Esophagus muscularis mucosa (tissue), 4 donors: ENCODE measurements around the gene GABARAP. TPM values are rescaled to one million over a fixed set of nuclear protein-coding genes. Genes with fewer than 3 reads are reported as not detected.
A peak's percentile ranks its signal among the peaks of the same experiment; 100 is the strongest.

Experiments
- DNase-seq: peaks from one replicate; pipeline ENCODE4 v3.0.0-alpha.2; 2017; ENCODE audit errors: extremely low spot score
- H3K27ac ChIP-seq, 4 donors: fragments of 200-600 bp; sonication (generic); replicated peaks in 1 of 4; 1 replicate in 3 of 4; 2 replicates in 1 of 4; pipeline ENCODE4 v1.5.1; 2016 to 2019; ENCODE audit warnings: mild to moderate bottlenecking in 1 of 4
- H3K27me3 ChIP-seq, 4 donors: fragments of 200-600 bp; sonication (generic); one replicate each; pipeline versions ENCODE4 v1.5.1 to v1.6.0; 2016 to 2019
- H3K36me3 ChIP-seq, 4 donors: fragments of 200-600 bp; sonication (generic); one replicate each; pipeline ENCODE4 v1.5.1; 2016 to 2019
- H3K4me1 ChIP-seq, 4 donors: fragments of 200-600 bp; sonication (generic); one replicate each; pipeline ENCODE4 v1.5.1; 2016 to 2019
- H3K4me3 ChIP-seq, 4 donors: fragments of 200-600 bp; sonication (generic); 1 replicate in 2 of 4; 2 replicates in 2 of 4; pipeline ENCODE4 v1.5.1; 2016 to 2019; ENCODE audit warnings: mild to moderate bottlenecking in 4 of 4, moderate library complexity in 1 of 4
- H3K9me3 ChIP-seq, 4 donors: fragments of 200-600 bp; sonication (generic); 1 replicate in 3 of 4; 2 replicates in 1 of 4; pipeline ENCODE4 v1.5.1; 2016 to 2019
- CTCF ChIP-seq, 3 experiments: fragments of 200-600 bp in 2 of 3; fragments of 450-650 bp in 1 of 3; sonication (generic) in 2 of 3; IDR thresholded peaks; one replicate each; pipeline ENCODE4 v1.5.1; 2017 to 2019; ENCODE audit warnings: antibody characterized with exemption in 3 of 3, mild to moderate bottlenecking in 2 of 3, moderate library complexity in 1 of 3
- EP300 ChIP-seq: sonication (generic); formaldehyde crosslinking; IDR thresholded peaks from one replicate; pipeline ENCODE4 v1.6.1; 2017; ENCODE audit warnings: antibody characterized with exemption
- POLR2A ChIP-seq: fragments of 450-650 bp; IDR thresholded peaks from one replicate; pipeline ENCODE4 v1.6.1; 2017; ENCODE audit warnings: antibody characterized with exemption, moderate library complexity, mild to moderate bottlenecking, low read depth
- POLR2AphosphoS5 ChIP-seq, 2 donors: sonication (generic); formaldehyde crosslinking; IDR thresholded peaks; one replicate each; pipeline ENCODE4 v1.6.1; 2017; ENCODE audit warnings: antibody characterized with exemption in 2 of 2
- WGBS: methylation state at CpG from one replicate; pipeline ENCODE4 v1.1.5; 2018; 5-methylcytosine and 5-hydroxymethylcytosine counted together
- intact Hi-C: fragments of 100-400 bp; cut with DNase I; formaldehyde crosslinking; loops from one replicate; pipeline ENCODE4 v1.15.1; 2023
- total RNA-seq, 4 donors: library from RNA; depleted of rRNA; stranded (reverse); fragments of >200 nt; gene quantifications; one replicate each; pipeline versions ENCODE4 v1.1.0 to v1.2.1, GENCODE V29; 2016

Gene GABARAP
- total RNA-seq, 4 donors from 2014 or later: 360 to 524 (median 408) TPM

GRCh38 chr17:7222093-7222971 is 19.9 kb downstream of the GABARAP start:
- Histone ChIP-seq H3K9me3 (no peaks in the 10 kb centered on the region), H3K4me3 (no peak overlapping the region), H3K27ac (peak overlapping the region in 3 of 4 donors; percentile 92 to 99 (median 99)), H3K27me3 (no peaks in the 10 kb centered on the region), H3K36me3 (peaks cover 34 to 69% (median 63%) of the 10 kb centered on the region in 4 donors), H3K4me1 (peaks cover 46 to 59% (median 53%) of the 10 kb centered on the region in 4 donors)
- DNase-seq: no peak
- WGBS: 68% methylated on average over 14 of the region's 15 CpGs
- intact Hi-C loops: no loop called here
- TF ChIP-seq POLR2A (no peak), POLR2AphosphoS5 (IDR thresholded peaks at IDR 0.05) (peak in 1 of 2 donors; percentile 11)

- Histone ChIP-seq H3K9me3 (no peaks in the 10 kb centered on the region), H3K4me1 (peaks cover 53 to 67% (median 60%) of the 10 kb centered on the region in 4 donors), H3K36me3 (peaks cover 34 to 61% (median 54%) of the 10 kb centered on the region in 4 donors), H3K4me3 (peak overlapping the region in 3 of 4 donors; percentile 74 to 98 (median 95)), H3K27me3 (no peaks in the 10 kb centered on the region), H3K27ac (peak overlapping the region; percentile 92 to 99 (median 97))
- TF ChIP-seq CTCF (IDR thresholded peaks at IDR 0.05) (no peak), POLR2A (no peak), POLR2AphosphoS5 (IDR thresholded peaks at IDR 0.05) (no peak), EP300 (no peak)
- no peak for DNase-seq
- intact Hi-C loops: no loop called here
- WGBS: 59% methylated on average over 10 of the region's 10 CpGs
These were observed 20.8 kb downstream of the GABARAP start for GRCh38 chr17:7221278-7222092.

- intact Hi-C loops: no loop called here
- H3K4me3 ChIP-seq: peak overlapping the region; percentile 74 to 98 (median 94)
- peak; percentile 35 to 50 (median 50) for TF ChIP-seq CTCF (IDR thresholded peaks at IDR 0.05)
- TF ChIP-seq POLR2A: no peak
- TF ChIP-seq EP300: no peak
- no peaks in the 10 kb centered on the region for H3K9me3 ChIP-seq
- H3K36me3 ChIP-seq: peaks cover 32 to 53% (median 47%) of the 10 kb centered on the region in 4 donors
- H3K4me1 ChIP-seq: peaks cover 60 to 74% (median 67%) of the 10 kb centered on the region in 4 donors
- no peaks in the 10 kb centered on the region for H3K27me3 ChIP-seq
- H3K27ac ChIP-seq: peak overlapping the region; percentile 92 to 99 (median 97)
- DNase-seq: no peak
- WGBS: 50% methylated on average over 2 of the region's 11 CpGs
These were observed 21.5 kb downstream of the GABARAP start for GRCh38 chr17:7220593-7221277.

GRCh38 chr17:7219812-7220592 is 22.2 kb downstream of the GABARAP start, which contains the start of the genes ACADVL and DLG4:
Gene ACADVL, plus strand, starts transcription at chr17:7219938. Its CDS starts 47 bp downstream, at chr17:7219985.
Gene DLG4, minus strand, starts transcription at chr17:7219836.
- no peaks in the 10 kb centered on the region for H3K27me3 ChIP-seq
- peak within 1 kb of the TSS; percentile 74 to 98 (median 94) for H3K4me3 ChIP-seq
- no peaks in the 10 kb centered on the region for H3K9me3 ChIP-seq
- H3K4me1 ChIP-seq: peaks cover 66 to 75% (median 74%) of the 10 kb centered on the region in 4 donors
- WGBS: under 1% methylated on average over 22 of the region's 63 CpGs
- peak; percentile 98 for DNase-seq
- H3K27ac ChIP-seq: peak within 1 kb of the TSS; percentile 92 to 99 (median 97)
- intact Hi-C loops: no loop called here
- H3K36me3 ChIP-seq: peaks cover 27 to 46% (median 40%) of the 10 kb centered on the region in 4 donors
- TF ChIP-seq POLR2AphosphoS5 (IDR thresholded peaks at IDR 0.05) (peak; percentile 97 to 98), CTCF (IDR thresholded peaks at IDR 0.05) (no peak), POLR2A (peak; percentile 74), EP300 (no peak)
